Activated gamma-delta T cell treated with Interleukin-2 at 50 U/mL for 16 hours (primary cell): Measurements from ENCODE around the gene DERA.
"Not testable (repeated sequence)": the region's sequence is repeated elsewhere in the genome, so short reads cannot be mapped to it uniquely, and the experiment has no call there.

Source experiments
- DNase-seq: peaks from one replicate; pipeline ENCODE4 v3.0.0-alpha.2; 2020

DERA gene

DNA sequence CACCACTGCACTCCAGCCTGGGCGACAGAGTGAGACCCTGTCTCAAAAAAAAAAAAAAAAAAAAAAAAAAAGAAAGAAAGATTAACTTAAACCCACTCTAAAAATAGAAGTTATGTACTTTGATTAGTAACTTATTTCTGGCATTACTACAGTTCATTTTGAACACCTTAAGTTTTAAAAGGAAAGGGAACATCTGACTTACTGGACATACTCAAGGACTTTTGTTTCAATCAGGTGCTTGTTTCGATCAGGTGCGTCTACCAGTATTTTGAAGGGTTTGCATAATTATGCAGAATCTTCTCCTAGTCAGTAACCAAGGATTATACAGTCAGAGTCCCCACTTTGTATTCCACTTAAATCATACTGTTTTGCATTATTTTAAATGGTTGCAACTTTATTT, 105.6 kb downstream of the DERA start:
- no peak for DNase-seq

DNA sequence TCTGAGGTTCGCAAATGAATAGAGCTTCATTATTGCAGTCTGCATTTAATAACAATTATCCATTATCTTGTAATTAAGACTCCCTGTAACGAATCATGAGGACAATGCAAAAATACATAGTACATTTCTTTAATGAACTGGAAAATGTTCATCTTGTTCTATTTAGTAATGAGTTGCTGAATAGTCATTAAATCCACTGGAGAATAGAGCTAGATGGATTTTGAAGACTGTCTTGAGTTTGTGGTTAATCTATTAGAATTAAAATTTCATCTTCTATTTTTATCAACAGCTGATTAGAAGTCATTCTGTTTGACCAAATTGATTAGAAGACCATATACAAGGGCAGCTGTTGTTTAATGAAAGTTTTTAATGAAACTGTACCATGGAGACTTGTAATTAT, 107.2 kb downstream of the DERA start:
- DNase-seq, result no peak

DNA sequence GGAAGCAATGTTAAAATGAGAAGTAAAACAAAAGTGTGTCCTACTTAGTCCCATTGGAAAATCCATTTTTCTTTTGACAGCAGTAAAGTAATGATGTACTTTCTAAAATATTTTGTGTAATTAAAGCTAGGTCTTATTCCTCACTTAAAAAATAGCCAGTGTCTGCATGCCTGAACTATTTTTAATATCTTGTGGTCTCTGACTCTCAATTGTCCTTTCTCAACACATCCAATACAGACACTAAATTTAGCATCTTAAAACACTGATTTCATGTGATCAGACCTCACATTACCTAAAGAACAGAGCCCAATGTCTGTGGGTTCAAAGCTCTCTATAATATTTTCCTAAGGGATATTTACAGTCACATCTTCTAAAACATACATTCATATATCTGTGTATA, 108.0 kb downstream of the DERA start:
- no peak for DNase-seq

DNA sequence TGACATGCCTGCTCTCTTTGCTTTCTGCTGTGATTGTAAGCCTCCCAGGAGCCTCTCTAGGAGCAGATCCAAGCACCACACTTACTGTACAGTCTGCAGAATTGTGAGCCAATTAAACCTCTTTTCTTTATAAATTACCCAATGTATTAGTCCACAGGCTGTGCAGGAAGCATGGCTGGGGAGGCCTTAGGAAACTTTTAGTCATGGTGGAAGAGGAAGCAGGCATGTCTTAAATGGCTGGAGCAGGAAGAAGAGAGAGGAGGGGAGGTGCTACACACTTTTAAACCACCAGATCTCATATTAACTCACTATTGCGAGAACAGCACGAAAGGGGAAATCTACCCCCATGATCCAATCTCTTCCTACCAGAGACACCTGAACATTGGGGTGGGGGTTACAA, 108.9 kb downstream of the DERA start:
- DNase-seq, result no peak

DNA sequence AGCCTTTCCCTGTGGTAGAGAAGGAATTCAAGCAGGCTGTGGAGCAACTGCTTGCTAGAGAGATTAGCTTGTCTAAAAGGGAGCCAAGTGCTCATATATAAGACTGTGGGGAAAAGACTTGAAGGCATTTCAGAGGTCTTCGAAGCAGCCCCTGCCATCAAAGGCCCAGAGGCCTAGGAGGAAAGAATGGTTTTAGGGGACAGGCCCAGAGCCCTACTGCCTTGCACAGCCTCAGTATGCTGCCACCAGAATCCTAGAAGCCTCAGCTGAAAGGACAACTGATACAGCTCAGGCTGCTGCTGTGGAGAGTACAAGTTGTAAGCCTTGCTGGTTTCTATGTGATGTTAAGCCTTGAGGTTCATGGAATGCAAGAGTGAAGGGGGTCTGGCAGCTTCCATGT, 109.9 kb downstream of the DERA start:
- no peak for DNase-seq

DNA sequence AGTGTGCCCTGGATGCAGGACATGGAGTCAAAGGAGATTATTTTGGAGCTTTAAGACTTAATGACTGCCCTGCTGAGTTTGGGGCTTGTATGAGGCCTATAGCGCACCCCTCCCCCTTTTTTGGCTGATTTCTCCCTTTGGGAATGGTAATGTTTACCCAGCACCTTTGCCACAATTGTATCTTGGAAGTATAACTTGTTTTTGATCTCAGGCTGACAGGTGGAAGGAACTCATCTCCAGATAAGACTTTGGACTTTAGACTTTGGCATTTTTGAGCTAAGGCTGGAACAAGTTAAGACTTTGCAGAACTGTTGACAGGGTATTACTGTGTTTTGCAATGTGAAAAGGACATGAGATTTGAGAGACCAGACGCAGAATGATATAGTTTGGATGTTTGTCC, 110.5 kb downstream of the DERA start:
- no peak for DNase-seq

DNA sequence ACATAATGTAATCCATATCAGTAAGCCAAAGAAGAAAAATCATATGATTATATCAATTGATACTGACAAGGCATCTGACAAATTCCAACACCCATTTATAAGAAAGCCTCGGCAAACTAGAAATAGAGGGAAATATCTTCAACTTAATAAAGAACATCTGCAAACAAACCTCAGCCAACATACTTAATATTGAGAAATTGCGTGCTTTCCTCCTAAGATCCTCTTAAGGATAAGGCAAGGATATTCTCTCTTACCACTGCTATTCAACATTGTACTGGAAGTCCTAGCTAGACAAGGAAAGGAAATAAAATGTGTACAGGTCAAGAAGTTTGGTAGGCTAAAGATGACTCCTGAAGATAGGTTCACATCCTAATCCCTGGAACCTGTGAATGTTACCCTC, 115.9 kb downstream of the DERA start:
- no peak for DNase-seq

DNA sequence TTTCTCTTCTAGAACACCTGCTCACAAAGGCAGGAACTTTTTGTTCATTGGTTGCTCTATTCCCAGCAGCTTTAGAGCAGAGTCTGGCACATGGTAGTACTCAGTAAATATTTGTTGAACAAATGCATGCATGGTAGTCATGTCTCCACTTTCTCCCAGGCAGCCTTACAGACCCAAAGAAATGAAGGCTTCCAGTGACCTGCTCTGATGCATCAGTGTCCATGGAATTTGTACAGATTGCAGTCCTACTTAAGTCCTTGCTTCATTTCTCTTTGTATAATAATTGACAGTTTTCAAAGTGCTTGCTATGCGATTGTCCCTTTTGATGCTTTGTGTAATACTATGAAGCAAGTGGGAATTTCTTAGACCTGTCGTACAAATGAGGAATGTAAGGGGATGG, 119.6 kb downstream of the DERA start:
- DNase-seq, result no peak

DNA sequence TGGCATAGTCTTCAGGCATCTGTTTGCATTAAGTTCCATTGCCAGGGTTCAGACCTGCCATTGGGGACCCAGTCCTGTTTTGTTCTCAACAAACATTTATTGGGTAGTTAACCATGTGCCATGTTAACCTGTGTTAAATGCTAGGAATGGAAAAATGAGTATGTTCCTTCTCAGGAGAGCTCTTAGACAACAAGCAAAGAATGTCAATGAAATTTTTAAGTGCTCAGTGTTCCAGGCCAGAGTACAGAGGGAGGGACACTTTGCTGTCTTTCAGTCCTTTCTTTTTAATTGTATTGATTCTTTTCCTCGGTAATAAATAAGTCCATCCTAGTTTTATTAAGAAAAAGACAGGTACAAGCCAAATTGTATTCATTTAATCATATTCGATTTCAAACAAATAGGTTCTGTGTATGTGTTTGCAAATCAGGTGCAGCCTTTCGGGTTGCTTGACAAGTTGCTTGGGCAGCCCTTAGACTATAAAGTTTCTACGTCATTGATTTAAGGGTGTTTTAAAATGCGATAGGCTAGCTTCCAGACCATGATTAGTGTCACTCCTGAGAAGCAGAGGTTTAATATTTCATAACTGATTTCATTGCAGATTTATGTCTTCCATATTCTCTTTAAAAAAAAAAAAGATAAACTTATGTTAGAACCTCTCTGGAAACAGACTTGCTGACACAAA, 123.1 kb downstream of the DERA start:
- DNase-seq, result no peak

DNA sequence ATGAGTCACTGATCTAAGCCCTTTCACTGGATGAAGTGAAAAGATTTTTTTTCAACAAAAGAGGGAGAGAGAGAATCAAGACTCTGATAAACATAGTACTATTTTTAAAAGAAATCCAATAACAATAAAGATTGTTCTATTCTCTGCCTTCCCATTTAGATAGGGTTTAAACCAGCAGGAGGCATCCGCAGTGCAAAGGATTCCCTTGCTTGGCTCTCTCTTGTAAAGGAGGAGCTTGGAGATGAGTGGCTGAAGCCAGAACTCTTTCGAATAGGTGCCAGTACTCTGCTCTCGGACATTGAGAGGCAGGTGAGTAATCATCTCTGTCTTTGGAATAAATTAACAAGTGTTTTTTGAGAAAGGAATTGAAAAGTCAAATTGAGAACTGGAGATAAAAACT, 124.9 kb downstream of the DERA start:
- no peak for DNase-seq

DNA sequence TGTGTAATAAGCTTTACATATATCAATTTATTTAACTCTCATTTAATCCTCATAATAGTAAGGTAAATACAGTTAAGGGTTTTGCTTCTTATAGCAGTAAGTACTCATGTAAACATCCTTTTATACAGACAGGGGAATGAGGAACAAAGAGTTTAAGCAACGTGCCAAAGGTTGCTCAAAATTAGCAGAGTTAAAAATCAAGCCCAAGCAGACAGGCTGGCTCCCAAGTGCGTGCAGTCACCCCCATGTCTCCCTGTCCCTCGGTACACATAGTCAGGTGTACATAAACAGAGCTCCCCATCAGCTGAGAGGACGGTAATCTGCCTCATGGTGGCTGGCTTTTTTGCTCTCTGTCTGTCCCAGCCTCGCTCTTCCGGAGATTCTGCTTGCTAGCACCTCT, 126.4 kb downstream of the DERA start:
- no peak for DNase-seq

DNA sequence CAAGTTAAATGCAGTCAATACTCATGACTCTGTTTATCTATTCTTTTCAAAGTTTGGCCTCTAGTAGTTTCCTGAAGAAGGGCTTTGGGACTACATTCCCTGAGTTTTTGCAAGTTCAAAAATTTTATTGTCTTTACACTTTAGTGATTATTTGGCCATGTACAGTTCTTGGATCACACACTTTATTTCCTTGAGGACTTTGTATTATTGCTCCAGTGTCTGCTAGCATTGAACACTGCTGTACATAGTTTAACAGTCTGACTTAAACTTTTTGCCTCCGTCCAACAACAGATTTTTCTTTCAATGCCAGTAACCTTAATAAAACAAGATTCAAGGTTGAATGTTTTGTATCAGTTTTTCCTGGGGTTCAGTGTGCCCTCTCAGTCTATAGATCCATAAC, 132.3 kb downstream of the DERA start:
- no peak for DNase-seq

DNA sequence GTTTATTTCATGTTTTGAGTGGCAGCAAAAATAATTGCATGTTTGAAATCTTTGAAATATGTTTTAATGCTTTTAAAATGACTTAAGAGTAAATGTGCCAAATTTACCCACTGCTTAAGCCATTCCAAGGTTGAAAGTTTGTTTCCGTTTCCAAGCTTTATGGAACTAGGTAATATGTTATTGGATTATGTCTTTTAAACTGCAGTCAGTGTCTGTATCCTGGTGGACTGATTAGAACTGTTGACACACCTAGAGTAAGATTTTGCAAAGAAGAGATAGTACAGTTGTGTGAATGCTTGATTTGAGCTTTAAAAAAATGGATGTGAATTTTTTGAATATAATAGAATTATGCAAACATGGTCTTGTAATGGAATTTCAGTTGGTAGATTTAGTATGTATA, 135.1 kb downstream of the DERA start:
- DNase-seq, result no peak

DNA sequence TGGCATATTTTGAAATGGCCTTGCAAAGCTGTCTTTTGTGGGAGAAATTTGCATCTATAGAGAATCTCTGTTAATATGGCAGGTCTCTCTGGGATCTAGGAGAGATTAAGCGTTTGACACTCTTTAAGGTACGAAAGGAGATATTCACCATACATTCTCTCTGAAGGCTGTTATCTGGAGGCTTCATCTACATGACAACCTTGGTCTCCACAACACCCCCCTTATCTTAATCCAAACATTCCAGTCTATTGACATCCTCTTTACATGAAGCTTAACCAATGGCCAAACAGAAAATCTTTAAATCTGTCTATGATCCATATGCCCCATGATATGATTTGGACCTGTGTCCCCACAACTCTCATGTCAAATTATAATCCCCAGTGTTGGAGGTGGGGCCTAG, 137.4 kb downstream of the DERA start:
- no peak for DNase-seq

DNA sequence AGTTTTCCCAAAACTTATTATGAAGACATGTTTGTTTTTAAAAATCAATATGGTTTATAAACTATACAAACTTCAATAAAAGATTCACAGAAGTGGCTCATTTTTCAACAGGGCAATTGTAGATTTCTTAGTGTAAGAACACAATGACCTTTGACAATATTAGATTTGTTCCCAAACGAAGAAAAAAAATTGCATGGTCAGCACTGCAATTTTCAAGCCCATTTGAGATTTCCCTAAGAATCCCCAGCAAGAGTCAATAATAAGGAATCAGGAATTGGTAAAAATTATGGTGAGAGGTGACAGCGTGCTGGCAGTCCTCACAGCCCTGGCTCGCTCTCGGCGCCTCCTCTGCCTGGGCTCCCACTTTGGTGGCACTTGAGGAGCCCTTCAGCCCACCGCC, 145.8 kb downstream of the DERA start:
- no peak for DNase-seq

DNA sequence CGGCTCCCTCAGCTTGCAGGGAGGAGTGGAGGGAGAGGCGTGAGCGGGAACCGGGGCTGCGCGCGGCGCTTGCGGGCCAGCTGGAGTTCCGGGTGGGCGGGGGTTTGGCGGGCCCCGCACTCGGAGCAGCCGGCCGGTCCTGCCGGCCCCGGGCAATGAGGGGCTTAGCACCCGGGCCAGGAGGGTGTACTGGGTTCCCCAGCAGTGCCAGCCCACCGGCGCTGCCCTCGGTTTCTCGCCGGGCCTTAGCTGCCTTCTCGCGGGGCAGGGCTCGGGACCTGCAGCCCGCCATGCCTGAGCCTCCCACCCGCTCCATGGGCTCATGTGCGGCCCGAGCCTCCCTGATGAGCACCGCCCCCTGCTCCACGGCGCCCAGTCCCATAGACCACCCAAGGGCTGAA, 146.2 kb downstream of the DERA start:
- not testable (repeated sequence) for DNase-seq

DNA sequence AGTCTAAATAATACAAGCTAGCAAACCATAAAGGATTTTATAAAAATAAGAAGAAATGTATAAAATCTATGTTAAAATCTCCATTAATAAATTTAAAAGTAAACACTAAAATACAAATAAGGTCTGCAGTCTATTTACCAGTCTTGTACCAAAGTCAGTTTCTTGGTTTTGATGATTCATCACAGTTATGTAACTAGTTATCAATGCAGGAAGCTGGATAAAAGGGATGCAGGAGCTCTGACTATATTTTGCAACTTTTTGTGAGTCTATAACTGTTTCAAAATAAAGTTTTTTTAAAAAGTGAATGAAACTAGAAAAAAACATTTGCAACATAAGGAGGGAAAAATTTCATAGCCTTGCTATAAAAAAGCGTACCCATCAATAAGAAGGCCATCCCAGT, 151.5 kb downstream of the DERA start:
- no peak for DNase-seq

DNA sequence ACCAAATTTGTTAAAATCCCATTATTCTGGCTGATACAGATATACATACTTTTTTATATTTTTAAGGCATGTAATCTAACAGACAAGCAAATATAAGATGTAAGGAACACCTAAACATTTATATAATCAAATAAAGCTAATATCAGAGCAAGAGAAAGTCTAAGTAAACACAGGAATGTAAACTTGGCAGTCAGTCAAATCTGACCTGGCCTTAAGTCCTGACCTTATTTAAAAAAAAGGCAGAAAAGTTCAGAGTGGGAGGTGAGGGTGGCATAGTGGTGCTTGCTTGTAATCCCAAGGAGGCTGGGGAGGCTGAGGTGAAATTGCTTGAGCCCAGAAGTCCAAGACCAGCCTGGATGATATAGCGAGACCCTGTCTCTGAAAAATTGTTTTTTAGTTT, 152.6 kb downstream of the DERA start:
- DNase-seq, result no peak

DNA sequence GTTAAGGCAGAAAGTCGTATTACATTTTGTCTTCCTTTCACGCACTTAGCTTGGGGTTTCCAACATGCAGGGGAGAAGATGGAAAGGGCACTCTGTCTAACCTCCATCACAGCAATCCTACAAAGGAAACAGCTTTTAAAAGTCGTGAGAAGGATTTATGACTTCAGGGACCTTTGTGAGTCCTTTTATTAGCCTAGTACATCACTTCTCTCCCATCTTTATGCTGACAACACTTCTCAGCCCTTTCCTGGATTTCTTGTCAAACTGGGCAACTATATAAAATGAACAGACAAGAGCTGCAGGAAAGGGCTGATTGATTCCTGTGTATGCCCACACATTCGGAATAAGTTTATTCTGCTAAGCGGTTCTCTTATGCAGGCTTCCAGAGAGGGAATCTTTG, 159.0 kb downstream of the DERA start:
- no peak for DNase-seq

DNA sequence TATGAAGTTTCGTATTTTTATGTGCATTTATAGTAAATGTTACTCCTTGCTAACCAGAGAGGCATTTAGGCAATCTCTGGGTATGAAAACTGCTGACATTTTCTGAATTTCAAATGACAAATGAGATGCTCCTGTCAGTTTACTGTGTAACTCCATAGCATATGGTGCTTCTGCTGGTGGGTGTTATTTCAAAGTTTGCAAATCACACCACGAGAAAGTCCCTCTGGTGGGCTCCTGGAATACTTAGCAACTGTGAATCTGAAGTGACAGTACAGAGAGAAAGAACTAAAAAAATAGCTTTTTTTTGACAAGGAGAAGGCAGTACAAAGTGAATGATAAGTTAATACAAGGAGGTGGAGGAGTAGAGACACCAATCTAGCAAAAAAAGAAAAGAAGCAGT, 161.5 kb downstream of the DERA start:
- DNase-seq, result no peak

DNA sequence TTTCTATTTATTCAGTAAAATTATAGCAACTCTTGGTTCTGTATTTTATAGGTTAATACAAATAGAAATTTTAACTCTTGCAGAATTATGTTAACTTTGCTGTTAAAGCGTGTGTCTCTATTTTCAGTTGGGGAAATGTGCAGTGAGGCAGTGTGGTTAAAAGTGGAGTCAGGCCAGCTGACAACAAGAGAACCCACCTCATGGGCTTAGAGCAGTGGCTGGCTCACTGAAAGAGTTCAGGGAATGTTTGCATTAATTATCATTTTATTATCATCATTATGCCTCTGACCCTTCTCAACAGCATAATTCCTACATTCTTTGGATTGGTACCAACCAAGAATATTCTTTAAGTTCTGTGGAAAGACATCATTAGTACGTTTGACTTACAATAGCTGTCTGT, 163.8 kb downstream of the DERA start:
- no peak for DNase-seq

DNA sequence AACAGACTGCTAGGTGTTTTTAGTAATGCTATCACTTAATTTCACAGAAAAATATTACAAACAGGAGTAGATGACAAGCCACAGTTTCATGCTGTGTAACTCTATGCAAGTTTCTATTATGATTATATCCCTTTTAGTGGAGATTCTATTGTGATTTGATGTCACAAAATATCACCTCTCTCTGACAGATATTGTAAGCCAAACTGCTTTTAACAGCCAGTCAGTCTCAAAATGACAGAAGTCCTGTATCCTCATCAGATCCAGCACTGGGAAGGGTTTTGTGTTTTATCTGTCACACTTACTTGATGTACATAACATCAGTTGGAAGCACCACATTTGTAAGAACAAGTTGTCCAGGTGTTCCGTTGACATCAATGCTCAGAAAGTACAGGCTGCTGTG, 164.8 kb downstream of the DERA start:
- no peak for DNase-seq

DNA sequence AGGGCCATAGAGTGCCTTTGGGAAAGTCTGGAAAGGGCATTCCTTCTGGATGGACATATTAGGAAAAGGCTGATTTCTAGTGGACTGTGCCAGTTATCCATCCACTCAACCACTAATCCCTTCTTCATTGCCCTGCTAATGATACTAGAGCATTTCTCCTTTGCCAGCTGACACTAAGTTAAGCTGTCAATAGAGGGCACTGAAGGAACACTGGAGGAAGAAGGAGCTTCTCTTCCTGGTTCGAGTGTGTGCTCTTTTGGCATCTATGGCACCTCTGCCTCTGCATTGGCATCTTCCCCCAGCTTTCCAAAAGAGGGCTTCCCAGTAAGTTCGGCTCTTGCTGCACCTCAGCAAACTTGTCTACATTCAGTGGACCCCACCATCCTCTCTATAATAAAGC, 165.4 kb downstream of the DERA start:
- no peak for DNase-seq

DNA sequence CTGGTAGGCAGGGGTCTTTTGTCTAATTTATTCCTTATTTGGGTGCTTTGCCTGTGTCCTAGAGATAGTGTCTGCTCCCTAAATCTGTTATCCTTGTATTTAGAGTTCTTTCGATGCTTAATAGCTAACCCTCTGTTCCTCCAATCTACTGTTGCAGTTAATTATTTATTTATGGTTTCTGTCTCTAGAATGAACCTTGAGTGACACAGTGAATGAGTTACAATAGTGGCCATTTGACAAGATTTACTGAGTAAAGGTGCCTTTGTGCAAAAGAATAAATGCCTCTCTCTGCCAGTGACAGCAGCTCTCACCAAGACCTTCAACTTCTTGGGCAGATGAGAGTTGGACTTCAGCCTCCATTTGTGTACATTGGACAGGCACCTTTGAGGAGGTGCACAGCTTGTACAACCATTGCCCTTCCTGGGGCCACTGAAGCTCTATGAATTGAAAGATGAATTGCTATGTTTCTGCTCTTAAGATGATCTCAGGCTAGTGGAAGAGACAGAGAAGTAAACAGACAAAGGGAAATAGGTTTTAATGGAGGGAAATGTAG, 165.9 kb downstream of the DERA start:
- no peak for DNase-seq

DNA sequence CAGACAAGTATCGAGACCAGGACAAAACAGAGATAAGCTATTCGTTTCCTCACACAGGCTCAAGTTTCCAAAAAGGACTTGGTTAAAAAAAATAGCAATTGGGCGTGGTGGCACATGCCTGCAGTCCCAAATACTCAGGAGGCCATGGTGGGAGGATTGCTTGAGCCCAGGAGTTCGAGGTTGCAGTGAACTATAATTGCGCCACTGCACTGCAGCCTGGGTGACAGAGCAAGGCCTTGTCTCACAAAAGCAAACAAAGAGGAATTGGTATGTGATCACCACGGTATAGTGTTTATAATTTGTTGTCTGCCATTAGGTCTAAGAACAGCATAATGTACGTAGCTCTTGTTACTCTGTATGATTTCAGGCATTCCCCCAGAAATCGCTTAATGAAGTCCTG, 175.3 kb downstream of the DERA start:
- DNase-seq, result no peak

DNA sequence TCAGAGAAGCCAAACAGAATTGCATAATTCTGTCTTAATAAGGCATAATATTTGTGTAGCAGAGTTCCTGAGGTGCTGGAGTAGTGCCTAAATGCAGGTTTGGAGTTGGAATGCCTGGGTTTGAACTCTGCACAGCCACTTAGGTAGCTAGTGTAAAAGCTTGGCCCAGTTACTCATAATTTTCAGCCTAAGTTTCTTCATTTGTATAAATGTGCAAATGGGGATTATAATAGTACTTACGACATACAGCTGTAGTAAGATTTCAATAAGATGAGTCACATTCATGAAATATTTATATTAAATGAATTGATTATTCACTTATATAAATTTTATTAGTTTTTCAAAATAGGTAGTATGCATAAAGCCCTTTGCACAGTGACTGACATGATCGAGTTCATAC, 175.8 kb downstream of the DERA start:
- no peak for DNase-seq
